Right lung (tissue), 5 donors: Measurements from ENCODE around the gene GTSE1. TPM values are rescaled to one million over a fixed set of nuclear protein-coding genes. Genes with fewer than 3 reads are reported as not detected.

Source experiments
- DNase-seq, 2 donors: peaks; one replicate each; pipeline ENCODE4 v3.0.0-alpha.2; 2013
- polyA plus RNA-seq, 5 donors: library from polyadenylated mRNA; unstranded; fragments of 120-200 nt; gene quantifications; one replicate each; pipeline versions ENCODE4 v1.2.1 to v1.2.3, GENCODE V29; 2013; ENCODE audit warnings: inconsistent platforms in 1 of 5, low replicate concordance in 1 of 5; ENCODE audit not compliant: insufficient read length in 5 of 5, insufficient read depth in 1 of 5

Gene GTSE1
- polyA plus RNA-seq, 5 donors, result 11.9 to 30.5 (median 16.3) TPM

DNA sequence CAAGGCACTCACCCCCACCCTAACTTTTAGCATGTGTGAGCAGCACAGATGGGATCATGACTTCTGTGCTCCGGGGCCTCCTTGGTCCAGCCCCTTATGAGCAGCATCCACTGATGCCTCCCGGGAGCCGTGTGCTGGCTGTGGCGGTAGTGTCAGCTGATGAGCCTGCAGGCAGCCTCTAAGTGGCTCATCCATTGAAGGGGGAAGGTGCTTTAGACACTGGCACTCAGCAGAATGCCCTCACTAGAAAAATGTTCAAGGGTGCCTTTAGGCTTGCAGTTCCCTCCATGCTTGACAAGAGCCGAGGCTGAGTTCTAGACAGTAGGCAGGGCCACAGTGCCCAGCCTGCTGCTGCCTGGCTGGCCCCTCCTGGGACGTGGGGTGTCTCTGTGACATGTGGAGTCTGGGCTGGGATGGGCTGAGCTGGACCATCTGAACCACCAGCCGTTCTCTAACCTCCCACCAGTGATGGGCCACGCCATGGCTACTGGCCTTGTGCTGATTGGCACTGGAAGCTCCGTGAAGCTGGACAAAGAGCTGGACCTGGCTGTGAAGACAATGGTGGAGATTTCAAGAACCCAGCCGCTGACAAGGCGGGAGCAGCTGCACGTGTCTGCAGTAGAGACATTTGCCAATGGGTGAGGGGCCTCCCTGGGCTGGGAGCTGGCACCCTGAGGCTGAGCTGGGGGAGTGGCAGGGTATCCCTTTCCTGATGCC, 23.1 kb upstream of the GTSE1 start:
- DNase-seq, result no peak

DNA sequence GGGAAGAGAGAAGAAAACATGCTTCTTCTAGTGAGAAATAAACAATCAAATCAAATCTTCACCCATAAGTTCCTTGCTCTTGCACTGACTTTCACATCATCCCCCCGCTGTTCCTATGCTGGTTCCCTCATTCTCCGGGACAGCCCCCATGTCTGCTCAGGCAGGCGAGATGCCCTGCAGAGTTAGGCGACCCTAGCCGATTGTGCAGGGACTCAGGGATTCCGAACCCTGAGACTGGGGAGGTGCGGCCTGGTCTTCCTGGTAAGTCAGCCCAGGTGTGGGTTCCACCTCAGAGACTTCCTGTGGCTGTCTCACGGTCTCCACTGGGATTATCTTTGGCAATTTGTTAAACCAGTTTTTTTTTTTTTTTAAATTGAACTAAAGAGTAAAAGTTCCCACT, 22.3 kb upstream of the GTSE1 start:
- no peak for DNase-seq

DNA sequence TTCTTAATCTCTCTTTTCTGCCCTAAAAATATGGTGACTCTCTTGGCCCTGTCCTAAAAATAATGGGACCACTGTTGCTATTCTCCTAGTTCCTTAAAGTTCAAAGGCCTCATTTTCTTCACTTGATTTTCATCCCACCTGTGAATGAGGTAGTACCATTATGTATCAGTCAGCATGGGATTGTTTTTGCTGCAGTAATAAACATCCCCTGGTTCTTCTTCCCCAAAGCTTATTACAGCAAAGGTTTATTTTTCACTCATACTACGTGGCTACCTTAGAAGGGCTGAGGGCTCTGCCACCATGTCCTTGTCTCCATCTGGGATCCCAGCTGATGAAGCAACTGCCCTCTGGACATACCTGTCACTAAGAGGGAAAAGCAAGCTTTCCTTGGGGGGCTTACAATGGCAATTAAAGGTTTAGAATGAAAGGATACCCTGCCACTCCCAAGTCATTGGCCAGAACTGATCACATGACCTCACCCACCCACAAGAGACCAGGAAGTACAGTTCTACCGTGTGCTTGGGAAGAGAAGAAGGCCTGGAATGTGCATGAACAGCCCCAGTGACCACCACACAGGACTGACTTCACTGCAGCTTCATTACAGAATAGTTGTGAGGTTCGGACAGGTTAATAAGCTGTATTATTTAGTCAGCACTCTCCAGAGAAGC, 21.1 kb upstream of the GTSE1 start:
- no peak for DNase-seq

DNA sequence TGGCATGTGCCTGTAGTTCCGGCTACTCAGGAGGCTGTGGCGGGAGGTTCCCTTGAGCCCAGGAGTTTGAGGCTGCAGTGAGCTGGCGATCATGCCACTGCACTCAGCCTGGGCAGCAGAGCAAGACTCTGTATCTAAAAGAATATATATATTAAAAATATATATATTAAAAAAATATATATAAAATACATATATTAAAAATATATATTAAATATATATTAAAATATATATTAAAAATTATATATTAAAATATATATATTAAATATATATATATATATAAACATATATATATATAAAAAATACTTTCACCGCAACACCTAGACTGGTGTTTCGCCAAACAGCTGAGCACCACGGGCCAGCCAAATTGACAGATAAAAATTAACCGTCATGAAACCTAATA, 20.1 kb upstream of the GTSE1 start:
- no peak for DNase-seq

DNA sequence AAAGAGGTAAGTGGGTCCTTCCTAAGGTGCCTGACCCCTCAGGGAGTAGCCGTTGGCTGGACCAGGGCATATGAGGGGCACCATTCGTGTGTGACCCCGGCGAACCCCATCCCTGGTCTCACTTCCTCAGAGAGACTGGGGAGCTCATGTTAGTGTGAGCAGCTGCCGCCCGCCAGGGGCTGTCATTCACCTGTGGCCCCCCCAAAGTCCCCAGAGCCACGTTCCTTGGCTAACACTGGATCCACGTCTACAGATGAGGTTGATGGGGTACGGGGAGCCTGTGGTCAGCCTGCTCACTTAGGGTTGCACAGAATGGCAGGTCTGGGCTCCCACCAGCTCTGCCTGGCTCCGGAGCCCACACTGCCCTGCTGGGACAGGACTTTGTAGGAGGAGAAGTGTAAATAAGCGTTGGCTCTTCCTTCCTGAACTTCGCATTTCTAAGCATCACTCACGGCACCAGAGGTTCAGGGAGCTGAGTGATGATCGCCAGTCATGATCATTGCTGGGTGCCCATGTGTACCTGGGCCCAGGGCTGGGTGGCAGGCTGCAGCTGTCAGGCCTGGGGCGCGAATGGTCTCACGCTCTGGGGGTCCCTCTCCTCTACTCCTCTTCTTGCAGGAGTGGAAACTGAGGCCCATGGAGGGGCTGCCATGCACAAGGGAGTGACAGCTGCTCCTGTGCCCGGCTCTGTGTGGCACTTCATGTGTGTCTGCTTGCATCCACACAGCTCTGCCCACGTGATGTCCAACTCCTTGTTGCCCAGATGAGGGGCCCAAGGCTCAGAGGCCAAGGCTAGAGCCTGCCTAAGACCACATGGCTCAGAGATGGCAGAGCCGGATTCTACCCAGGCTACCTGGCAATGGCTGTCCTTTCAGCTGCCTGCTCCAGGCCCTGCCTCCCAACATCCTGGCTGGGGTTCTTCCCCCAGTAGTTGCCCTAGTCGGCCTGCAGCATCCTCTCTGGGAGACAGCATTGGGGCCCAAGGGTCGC, 17.7 kb upstream of the GTSE1 start:
- no peak for DNase-seq

DNA sequence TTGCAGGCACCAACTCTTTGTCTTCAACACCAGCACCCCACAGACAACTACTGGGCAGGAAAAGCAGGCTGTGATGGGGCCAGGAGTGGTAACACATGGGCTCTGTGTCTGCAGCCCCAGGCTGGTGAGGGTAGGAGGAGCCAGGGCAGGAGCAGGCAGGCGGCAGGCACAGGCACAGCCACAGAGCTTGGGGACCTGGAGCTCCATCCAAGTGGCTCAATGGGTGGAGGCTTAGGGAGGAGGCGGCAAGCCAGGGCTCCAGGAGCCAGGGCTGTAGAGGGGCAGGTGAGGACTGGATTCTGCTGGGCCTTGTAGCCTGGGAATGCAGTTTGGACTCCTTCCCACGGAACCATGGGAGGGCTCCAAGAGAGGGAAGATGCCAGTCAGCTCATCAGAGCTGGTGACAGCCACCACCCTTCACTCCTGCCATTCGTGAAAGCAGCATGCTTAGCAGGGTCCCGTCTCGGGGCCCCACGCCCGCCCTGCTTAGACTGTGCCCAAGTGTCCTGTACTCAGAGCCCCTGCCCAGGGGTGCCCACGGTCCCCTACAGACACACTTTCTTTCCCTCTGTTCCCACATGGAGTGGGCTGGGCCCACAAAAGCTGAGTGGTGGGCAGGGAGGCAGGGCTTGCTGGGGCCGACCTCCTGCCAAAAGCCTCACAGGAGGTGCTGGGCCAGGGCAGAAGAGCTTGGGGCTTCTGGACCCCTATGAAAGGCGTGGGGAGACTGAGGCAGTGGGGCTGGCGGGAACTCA, 16.4 kb upstream of the GTSE1 start:
- no peak for DNase-seq

DNA sequence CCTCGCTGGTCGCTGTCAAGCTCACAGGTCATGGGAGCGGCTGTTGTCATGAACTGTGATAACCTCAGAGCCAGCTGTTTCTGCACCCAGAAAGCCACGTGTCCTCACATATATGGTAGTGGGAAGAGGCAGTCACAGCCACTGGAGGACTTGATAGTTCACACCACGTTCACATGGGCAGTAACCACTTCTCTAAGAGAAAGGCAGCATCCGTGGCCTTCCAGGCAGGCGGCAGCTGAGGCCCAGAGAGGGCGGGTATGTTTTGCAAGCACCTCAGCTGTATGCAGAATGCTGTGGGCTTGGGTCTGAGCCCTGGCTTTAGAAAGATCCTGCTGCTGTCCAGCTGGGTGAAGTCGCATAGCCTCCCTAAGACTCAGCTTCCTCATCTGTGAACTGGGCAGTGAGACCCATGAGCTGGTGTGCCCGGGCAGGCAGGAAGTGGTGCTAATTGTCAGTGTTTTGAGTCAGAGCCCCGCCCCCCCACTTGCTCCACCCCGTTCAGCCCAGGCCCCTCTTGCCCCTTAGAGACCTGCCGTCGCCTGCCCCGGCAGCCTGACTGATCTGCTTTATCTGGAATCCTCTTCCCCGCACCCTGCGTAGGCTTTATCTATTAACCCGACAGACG, 15.6 kb upstream of the GTSE1 start:
- no peak for DNase-seq

DNA sequence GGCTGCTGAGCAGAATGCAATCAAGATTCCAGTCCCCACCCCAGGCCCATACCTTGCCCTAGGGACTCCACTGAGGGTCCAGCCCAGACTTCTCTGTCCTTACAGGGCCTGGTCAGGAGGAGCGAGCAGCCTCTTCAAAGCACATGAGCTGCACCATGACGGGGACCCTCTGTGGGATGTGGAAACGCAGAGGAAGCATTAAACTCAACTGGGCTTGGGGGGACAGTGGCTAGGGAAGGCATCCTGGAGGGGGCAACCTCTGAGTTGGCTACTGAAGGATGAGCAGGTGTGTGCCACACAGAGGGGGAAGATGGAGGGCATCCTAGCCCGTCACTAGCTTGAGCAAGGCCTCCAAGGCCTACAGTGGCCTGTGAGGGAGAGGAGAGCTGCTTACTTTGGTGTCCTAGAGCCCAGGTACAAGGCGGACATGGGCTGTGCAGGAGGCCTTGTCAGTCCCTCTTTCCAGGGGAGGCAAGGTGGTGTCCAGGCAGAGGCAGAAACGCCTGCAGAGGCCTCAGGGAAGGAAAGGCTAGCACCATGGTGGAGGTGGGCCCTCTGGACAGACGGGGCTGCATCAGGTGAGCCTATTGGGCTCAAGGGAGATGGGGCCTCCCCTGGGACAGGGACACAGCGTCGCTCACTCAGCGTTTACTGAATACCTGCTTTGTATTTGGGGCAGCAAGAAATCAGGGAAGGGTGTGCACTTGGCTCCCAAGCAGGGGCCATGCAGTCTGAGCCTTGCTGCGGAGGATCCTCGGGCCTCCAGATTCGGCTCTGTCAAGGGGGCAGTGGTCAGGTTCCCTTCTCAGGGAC, 14.6 kb upstream of the GTSE1 start:
- no peak for DNase-seq

DNA sequence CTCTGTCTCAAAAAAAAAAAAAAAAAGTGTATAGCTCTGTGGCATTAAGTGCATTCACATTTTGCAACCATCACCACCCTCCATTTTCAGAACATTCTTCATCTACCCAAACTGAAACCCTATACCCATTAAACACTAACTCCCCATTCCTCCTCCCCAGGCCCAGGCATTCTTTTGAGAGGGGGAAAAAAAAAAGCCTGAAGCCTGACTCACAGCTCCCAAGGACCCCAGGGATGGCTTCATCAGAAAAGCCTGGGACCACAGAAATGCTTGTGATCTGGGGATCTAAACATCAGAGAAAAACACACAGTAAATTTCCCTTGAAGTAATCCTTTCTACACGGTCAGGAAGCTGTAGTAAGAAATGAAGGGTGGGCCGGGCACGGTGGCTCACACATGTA, 10.7 kb upstream of the GTSE1 start:
- DNase-seq, result no peak

DNA sequence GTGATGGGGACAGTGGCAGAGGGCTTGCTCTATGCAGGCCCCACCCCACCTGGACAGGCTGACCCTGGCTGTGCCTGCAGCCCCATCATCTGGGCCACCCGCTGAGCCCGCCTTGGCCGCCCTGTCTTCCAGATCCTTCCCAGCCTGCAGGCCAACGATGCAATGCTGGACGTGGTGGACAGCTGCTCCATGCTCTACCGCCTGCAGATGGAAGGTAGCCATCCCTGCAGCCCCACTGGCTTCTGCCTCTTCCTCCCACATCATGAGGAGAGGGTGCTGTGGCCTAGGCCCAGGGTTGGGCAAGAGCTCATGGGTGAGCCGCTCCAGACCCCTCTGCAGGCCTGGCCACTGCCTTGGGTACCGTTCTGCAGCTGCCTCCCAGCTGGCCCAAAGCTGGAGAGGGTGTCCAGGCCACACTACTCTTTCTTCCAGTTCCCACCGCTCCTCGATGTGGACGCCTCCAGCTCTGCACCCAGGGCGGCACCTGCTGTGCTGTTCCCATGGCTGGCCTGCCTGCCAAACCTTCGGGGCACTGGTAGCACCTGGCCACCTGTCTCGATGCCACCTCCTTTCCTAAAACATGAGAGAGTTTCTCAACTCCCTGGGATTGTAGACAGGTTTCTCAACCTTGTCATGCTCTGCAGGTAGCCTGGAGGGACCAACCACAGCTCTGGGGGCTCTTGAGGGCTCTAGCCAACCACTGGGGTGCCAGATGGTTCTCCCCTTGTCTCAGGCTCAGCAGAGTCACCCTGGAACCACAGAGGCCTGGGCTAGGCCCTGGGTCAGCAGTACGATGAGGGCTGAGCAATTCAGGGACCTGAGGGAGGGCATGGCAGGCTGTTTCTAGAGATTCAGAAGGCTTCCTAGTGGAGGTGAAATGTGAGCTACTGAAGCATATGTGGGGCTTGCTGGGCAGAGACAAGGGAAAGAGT, 9.5 kb upstream of the GTSE1 start:
- DNase-seq, result no peak

DNA sequence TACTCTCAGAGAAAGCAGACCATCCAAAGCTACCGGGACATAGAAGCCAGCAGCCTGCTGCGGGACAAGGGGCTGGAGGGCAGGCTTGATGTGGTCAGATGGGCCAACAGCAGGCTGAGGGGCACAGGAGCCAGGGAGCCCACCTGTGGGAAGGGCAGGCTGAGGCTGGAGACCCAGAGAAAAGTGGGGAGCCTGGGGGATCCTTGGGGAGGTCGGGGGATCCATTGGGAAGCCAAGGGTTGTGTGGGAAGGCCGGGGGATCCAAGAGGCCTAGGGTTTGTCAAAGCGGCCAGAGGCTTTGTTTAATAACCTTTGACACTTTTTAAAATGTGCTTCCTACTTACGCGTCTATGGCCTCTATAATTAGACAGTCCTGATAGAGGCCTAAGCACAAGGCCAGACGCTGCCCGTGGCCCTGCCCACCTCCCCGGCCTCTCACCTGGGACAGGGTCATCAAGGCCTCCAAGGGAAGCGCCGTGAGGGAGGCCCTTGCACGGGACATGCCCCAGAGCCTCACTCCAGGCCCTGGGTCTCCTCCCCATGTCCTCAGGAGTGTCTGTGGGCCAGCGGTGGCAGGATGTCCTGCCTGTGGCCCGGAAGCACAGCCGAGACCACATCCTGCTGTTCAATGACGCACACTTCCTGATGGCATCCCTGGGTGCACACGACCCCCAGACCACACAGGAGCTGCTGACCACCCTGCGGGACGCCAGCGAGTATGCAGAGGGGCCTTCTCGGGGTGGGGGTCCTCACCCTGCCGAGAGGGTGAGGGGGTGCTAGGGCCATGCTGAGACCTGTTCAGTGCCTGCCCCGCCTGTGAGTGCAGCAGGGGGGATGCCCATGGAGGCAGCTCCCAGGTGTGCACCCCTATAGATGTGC, 8.6 kb upstream of the GTSE1 start:
- DNase-seq, result no peak

DNA sequence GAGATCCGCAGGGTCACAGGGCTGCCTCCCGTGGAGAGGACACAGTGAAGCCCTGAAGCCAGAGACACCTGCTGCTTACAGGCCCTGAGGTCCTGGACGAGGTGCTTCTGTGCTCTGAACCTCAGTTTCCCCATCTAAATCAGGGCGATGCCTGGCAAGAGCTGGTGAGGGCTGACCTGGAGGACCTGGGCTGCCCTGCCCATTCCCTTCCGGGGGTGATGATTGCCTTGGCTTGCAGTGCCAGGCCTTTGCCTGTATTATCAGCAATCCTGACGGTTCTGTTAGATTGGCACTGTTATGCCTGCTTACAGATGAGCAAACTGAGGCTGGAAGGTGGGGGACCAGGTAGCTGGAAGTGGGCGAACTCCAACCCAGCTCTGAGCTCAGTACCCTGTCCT, 7.8 kb upstream of the GTSE1 start:
- no peak for DNase-seq

DNA sequence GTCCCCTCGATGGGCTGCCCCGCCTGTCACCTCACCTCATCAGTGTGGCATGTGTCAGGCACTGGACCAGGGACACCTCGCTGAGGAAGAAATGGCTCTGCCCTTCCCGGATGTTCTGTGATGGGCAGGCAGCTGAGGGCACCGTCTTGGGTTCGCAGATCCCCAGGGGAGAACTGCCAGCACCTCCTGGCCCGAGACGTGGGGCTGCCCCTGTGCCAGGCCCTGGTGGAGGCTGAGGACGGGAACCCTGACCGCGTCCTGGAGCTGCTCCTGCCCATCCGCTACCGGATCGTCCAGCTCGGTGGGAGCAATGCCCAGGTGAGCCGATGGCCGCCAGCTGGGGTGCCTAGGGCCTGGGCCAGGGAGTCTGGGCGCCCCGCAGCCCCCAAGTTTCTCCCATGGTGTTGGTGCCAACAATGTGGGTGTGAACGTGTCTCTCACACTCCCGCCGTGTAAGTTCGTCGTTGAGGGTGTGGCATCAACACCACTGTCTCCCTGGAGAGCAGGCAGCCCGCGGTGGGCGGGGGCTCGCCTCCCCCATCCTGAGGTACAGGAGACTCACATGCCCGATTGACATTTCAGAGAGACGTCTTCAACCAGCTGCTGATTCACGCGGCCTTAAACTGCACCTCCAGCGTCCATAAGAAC, 7.3 kb upstream of the GTSE1 start:
- no peak for DNase-seq

DNA sequence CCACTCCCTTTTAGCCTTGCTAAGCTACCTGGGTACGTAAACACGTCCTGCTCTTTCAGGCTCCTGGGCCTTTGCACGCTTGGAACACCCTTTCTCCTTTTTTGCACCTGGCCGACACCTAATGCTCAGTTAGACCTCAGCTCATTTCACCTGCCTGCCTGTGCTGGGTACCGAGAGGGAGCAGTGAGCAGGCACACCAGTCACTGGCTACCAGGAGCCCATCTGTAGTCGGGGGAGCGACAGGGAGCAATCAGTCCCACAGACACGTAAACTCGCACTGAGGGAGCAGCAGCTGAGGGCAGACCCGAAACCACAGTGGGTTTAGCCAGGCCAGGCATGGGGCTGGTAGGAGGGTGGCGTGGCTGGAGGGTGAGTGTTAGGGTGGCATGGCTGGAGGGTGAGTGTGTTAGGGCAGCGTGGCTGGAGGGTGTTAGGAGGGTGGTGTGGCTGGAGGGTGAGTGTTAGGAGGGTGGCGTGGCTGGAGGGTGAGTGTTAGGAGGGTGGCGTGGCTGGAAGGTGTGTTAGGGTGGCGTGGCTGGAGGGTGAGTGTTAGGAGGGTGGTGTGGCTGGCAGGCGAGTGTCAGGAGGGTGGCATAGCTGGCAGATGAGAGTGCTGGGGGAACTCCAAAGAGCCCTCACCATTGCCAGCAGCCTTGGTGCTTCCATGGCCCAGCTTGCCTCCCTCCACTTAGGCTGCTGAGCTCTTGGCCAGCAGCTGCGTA, 6.4 kb upstream of the GTSE1 start:
- DNase-seq, result no peak

DNA sequence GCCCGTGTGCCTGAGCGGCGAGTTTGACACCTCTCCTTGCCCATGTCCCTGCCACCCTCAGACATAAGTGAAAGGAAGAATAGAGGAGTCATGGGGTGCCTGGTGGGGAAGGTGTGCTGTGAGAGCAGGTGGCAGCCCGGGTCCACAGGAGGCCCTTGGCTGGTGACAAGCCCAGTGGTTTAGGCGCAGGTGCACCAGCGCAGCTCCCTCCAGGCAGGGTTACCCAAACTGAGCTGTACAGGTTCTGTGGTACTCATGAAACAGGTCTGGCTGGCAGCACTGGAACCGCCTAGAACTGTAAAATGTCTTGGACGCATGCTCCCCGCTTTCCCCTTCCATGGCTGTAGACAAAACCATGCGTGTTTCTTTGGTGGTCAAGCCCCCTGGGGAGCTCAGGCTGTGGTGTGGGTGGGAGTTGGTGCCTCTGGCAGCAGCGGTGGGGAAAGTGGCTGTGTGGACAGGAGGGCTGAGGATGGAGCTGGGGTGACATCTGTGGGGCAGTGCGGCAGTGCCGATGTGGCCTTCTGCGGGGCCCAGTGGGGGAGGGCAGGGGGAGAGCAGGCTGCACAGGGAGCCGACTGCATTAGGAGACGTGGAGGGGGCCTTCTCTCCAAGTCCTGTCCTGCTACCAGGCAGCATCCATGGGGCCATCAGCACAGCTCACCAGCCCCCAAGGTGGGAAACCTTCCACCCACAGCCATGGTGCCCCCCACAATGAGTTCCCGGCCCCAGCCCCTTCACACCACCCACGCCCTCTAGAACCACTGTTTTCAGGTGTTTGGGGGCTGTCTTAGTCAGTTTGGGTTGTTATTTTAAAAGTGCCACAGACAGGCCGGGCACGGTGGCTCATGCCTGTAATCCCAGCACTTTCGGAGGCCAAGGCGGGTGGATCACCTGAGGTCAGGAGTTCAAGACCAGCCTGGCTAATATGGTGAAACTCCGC, 5.6 kb upstream of the GTSE1 start:
- no peak for DNase-seq

DNA sequence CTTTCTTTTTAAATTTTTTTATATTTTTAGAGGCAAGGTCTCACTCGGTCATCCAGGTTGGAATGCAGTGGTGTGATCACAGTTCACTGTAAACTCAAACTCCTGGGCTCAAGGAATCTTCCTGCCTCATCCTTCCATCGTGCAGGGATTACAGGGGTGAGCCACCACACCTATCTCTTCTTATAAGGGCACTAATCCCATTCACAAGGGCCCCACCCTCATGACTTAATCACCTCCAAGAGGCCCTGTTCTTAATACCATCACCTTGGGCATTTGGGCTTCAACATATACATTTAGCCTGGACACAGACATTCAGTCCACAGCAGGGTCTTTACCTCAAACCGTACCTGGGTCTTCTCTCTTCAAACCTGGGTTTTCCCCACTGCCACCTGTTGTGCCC, 4.5 kb upstream of the GTSE1 start:
- no peak for DNase-seq
